Measurements from ENCODE around the gene GNAZ.

DNA sequence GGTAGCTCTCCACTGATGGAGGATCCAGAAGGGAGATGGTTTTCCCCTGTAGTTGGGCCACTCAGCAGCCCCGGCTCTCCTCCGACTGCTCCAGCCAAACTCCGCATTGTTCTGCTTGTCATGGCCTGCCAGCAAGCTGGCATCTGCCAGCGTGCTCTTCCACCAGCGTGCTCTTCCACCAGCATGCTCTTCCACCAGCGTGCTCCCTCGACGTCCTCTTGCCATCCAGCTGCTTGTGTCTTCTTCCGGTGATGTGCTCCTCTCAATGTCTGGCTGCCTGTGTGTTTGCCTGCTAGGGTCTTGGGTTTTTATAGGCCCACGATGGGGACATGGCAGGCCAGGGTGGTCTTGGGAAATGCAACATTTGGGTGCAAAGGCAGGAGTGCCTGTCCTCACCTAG, 43.5 kb upstream of the GNAZ start:
- TF ChIP-seq POLR2A (IDR thresholded peaks at IDR 0.05): no peak
- TF ChIP-seq, protein P1, sequence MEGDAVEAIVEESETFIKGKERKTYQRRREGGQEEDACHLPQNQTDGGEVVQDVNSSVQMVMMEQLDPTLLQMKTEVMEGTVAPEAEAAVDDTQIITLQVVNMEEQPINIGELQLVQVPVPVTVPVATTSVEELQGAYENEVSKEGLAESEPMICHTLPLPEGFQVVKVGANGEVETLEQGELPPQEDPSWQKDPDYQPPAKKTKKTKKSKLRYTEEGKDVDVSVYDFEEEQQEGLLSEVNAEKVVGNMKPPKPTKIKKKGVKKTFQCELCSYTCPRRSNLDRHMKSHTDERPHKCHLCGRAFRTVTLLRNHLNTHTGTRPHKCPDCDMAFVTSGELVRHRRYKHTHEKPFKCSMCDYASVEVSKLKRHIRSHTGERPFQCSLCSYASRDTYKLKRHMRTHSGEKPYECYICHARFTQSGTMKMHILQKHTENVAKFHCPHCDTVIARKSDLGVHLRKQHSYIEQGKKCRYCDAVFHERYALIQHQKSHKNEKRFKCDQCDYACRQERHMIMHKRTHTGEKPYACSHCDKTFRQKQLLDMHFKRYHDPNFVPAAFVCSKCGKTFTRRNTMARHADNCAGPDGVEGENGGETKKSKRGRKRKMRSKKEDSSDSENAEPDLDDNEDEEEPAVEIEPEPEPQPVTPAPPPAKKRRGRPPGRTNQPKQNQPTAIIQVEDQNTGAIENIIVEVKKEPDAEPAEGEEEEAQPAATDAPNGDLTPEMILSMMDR (IDR thresholded peaks at IDR 0.05): no peak

Data from esophagus squamous epithelium (tissue), 4 donors.